ENCODE data around the gene HDAC4.

The HDAC4 gene

DNA sequence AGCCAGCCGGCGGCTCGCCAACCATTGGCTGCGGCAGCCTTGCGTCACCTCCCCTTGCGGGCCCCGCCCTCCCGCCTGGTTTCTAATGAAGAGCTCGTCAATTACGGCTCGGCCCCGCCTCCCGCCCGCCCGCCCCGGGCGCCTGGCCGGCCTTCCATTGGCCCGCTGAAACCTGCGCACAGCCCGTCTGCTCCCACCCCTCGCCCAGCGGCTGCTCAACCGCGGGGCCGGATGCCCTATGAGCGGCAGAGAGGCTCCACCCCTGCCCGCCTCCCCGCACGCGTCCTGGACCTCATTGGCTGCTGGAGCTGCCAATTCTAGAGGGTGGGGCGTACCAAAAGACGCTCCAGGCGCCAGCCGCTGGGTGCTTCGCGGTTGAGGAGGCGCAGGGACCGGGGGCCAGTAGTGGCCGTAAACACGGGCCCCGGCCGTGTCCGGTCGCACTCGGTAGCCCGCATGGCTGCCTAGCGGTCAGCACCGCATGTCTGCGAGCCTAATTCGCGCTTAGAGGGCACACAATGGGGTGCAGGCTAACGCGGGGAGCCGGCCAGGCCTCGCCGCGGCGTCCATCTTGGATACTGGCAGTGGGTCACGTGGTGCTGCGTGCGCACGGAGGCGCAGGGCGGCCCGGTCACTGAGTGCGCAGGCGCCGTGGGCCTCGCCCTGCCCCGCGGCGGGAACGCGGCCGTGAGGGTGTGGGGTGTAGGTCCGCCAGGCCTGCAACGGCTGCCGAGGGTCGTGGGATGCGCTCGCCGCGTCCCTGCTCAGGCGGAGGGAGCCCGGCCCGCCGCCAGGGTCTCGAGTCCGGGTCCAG lies 454 bp upstream of the HDAC4 start:
- H3K79me2 ChIP-seq (ENCODE audit: insufficient read depth, low read length), result peaks cover 43% of the 10 kb centered on the region
- peaks cover 27% of the 10 kb centered on the region for H3K4me1 ChIP-seq (ENCODE audit: insufficient read depth, low read length, poor library complexity, severe bottlenecking)
- no peaks in the 10 kb centered on the region for H3K36me3 ChIP-seq (ENCODE audit: insufficient read depth, low read length)
- no peaks in the 10 kb centered on the region for H3F3A ChIP-seq (ENCODE audit: low read depth)
- peak overlapping the region; percentile 92 for H3K4me2 ChIP-seq (ENCODE audit: low read depth, low read length, poor library complexity, severe bottlenecking)
- peaks cover 32% of the 10 kb centered on the region for H4K20me1 ChIP-seq (ENCODE audit: insufficient read depth, low read length, poor library complexity, severe bottlenecking)
- H3K9me3 ChIP-seq (ENCODE audit: insufficient read depth, low read depth, low read length), result no peaks in the 10 kb centered on the region
- H3K9ac ChIP-seq (ENCODE audit: low read depth, low read length, poor library complexity, severe bottlenecking), result peak overlapping the region; percentile 88
- no peaks in the 10 kb centered on the region for H3K27me3 ChIP-seq (ENCODE audit: insufficient read depth, low read length, poor library complexity, severe bottlenecking)
- peak overlapping the region; percentile 77 for H3K4me3 ChIP-seq (ENCODE audit: low read length, poor library complexity, severe bottlenecking)
- no peaks in the 10 kb centered on the region for H3K9me2 ChIP-seq (replicated peaks; ENCODE audit: low read depth, low read length)
- H2AFZ ChIP-seq (ENCODE audit: low read length), result peak overlapping the region; percentile 83
- TF ChIP-seq EZH2phosphoT487 (IDR thresholded peaks at IDR 0.05; ENCODE audit: borderline replicate concordance), result no peak
- TF ChIP-seq, protein P1, sequence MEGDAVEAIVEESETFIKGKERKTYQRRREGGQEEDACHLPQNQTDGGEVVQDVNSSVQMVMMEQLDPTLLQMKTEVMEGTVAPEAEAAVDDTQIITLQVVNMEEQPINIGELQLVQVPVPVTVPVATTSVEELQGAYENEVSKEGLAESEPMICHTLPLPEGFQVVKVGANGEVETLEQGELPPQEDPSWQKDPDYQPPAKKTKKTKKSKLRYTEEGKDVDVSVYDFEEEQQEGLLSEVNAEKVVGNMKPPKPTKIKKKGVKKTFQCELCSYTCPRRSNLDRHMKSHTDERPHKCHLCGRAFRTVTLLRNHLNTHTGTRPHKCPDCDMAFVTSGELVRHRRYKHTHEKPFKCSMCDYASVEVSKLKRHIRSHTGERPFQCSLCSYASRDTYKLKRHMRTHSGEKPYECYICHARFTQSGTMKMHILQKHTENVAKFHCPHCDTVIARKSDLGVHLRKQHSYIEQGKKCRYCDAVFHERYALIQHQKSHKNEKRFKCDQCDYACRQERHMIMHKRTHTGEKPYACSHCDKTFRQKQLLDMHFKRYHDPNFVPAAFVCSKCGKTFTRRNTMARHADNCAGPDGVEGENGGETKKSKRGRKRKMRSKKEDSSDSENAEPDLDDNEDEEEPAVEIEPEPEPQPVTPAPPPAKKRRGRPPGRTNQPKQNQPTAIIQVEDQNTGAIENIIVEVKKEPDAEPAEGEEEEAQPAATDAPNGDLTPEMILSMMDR (conservative IDR thresholded peaks at IDR 0.05; ENCODE audit: low read length), result no peak

DNA sequence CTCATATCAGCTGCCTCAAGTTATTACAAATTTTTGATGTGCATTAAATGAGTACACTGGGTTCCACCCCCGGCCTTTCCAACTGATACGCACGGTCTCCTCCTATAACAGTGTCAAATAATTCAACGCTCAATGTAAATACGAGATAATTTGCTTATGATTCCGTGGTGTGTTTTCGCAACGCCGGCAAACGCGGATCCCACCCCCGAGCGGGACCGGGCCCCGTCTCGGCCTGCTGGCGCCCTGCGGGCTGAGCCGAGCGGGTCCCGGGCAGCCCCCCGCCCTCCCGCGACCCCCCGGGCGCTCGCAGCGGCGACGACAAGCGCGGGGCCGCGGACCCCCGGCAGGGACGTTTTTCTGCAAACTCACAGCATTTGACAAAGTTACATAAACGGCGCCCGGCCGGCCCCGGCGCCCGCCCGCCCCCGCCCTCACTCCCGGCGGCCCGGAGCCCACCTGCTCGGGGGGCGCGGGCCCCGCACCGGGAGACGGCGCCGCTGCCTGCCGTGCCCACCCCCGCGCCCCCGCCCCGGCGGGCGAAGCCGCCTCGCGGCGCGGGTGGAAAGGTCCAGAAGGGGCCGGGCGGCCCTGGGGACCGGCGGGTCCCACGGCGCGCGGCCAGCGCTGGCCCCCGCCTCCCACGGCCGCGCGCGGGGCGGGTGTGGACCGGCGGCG lies 762 bp downstream of the HDAC4 start:
- peak overlapping the region; percentile 80 for H3K4me3 ChIP-seq (ENCODE audit: low read length, poor library complexity, severe bottlenecking)
- H2AFZ ChIP-seq (ENCODE audit: low read length), result no peak overlapping the region
- peak overlapping the region; percentile 85 for H3K4me2 ChIP-seq (ENCODE audit: low read depth, low read length, poor library complexity, severe bottlenecking)
- H3K9me3 ChIP-seq (ENCODE audit: insufficient read depth, low read depth, low read length), result no peaks in the 10 kb centered on the region
- H3K9ac ChIP-seq (ENCODE audit: low read depth, low read length, poor library complexity, severe bottlenecking), result peak overlapping the region; percentile 64
- peaks cover 33% of the 10 kb centered on the region for H4K20me1 ChIP-seq (ENCODE audit: insufficient read depth, low read length, poor library complexity, severe bottlenecking)
- H3K36me3 ChIP-seq (ENCODE audit: insufficient read depth, low read length), result no peaks in the 10 kb centered on the region
- TF ChIP-seq, protein P1 (conservative IDR thresholded peaks at IDR 0.05; ENCODE audit: low read length), result no peak
- TF ChIP-seq EZH2phosphoT487 (IDR thresholded peaks at IDR 0.05; ENCODE audit: borderline replicate concordance), result no peak
- no peaks in the 10 kb centered on the region for H3K27me3 ChIP-seq (ENCODE audit: insufficient read depth, low read length, poor library complexity, severe bottlenecking)
- H3K4me1 ChIP-seq (ENCODE audit: insufficient read depth, low read length, poor library complexity, severe bottlenecking), result peaks cover 27% of the 10 kb centered on the region
- no peaks in the 10 kb centered on the region for H3K9me2 ChIP-seq (replicated peaks; ENCODE audit: low read depth, low read length)
- H3K79me2 ChIP-seq (ENCODE audit: insufficient read depth, low read length), result peaks cover 48% of the 10 kb centered on the region
- H3F3A ChIP-seq (ENCODE audit: low read depth), result no peaks in the 10 kb centered on the region

DNA sequence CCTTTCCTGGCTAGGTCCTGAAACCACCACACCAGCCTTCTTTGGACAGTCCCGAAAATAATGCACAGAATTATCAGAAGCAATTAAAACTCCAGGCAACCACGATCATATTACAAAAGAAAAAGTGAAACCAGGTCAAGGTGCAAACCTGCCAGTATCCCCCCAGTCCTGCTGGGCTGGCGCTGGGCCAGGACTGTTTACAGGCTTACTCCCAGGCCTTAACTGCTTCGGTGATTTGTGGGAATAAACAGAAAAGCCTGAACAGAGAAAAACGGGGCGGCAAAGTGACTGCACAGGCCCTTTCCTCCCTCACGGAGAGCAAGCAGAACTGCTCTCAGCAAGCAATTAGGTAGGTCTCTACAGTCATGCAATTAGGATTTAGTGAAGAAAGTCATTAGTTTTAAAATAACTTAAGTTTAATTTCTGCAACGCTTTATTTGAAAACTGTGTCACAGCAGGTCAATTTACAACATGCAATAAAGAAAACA lies 1.3 kb downstream of the HDAC4 start:
- peak overlapping the region; percentile 80 for H3K4me3 ChIP-seq (ENCODE audit: low read length, poor library complexity, severe bottlenecking)
- H3K4me2 ChIP-seq (ENCODE audit: low read depth, low read length, poor library complexity, severe bottlenecking), result peak overlapping the region; percentile 85
- H3F3A ChIP-seq (ENCODE audit: low read depth), result no peaks in the 10 kb centered on the region
- H3K4me1 ChIP-seq (ENCODE audit: insufficient read depth, low read length, poor library complexity, severe bottlenecking), result peaks cover 27% of the 10 kb centered on the region
- H3K79me2 ChIP-seq (ENCODE audit: insufficient read depth, low read length), result peaks cover 48% of the 10 kb centered on the region
- H3K27me3 ChIP-seq (ENCODE audit: insufficient read depth, low read length, poor library complexity, severe bottlenecking), result no peaks in the 10 kb centered on the region
- no peak overlapping the region for H2AFZ ChIP-seq (ENCODE audit: low read length)
- H3K9me3 ChIP-seq (ENCODE audit: insufficient read depth, low read depth, low read length), result no peaks in the 10 kb centered on the region
- no peaks in the 10 kb centered on the region for H3K9me2 ChIP-seq (replicated peaks; ENCODE audit: low read depth, low read length)
- TF ChIP-seq, protein P1 (conservative IDR thresholded peaks at IDR 0.05; ENCODE audit: low read length), result no peak
- no peak for TF ChIP-seq EZH2phosphoT487 (IDR thresholded peaks at IDR 0.05; ENCODE audit: borderline replicate concordance)
- no peaks in the 10 kb centered on the region for H3K36me3 ChIP-seq (ENCODE audit: insufficient read depth, low read length)
- H4K20me1 ChIP-seq (ENCODE audit: insufficient read depth, low read length, poor library complexity, severe bottlenecking), result peaks cover 33% of the 10 kb centered on the region
- peak overlapping the region; percentile 64 for H3K9ac ChIP-seq (ENCODE audit: low read depth, low read length, poor library complexity, severe bottlenecking)

All from Loucy (cell line).